GM18858 (cell line): ENCODE data around the gene CA5A.
"Not testable (repeated sequence)": the region's sequence is repeated elsewhere in the genome, so short reads cannot be mapped to it uniquely, and the experiment has no call there.

Source experiments
- ATAC-seq: cut with Tn5 transposase; IDR thresholded peaks from one replicate; pipeline ENCODE4 v1.9.1; 2021; ENCODE audit not compliant: unreplicated experiment

The CA5A gene

DNA sequence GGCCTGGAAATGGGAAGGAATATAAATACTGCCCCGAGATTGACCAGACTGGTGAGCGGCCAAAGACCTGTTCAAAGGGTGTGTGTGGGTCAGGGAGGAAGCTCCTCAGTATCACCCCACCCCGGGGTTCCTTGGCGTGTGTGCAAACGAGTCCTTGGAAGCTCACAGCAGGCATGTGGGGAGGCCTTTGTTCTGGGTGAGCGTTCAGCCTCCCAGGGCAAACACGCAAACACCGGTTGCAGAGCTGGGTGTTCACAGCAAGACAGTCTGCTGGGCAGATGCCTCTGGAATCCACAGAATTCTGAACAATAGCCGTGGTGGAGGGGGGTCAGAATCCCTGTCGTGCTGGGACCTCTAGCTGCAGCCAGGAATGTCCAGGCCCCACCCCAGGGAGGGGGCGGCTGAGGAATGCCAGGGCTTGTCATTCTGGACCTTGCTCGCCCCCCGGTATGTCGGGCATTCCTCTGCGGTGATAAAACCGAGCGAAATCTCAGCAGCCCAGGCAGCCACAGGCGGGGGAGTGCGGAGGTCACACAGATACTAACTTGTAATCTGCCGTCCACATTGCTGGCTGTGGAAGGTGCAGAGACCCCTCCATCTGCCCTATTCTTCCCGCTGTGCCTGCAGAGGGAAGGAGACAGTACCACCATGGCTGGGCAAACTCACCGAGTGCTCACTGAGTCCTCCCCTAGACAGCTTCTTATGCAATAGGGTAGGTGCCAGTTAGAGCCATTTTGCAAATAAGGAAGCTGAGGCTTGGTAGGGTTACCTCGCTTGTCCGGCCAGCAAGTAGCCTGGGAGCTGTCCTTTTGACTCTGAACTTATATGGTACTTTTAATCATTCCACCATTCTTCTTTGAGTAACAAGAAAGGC is 65.7 kb downstream of the CA5A start:
- ATAC-seq = not testable (repeated sequence)

DNA sequence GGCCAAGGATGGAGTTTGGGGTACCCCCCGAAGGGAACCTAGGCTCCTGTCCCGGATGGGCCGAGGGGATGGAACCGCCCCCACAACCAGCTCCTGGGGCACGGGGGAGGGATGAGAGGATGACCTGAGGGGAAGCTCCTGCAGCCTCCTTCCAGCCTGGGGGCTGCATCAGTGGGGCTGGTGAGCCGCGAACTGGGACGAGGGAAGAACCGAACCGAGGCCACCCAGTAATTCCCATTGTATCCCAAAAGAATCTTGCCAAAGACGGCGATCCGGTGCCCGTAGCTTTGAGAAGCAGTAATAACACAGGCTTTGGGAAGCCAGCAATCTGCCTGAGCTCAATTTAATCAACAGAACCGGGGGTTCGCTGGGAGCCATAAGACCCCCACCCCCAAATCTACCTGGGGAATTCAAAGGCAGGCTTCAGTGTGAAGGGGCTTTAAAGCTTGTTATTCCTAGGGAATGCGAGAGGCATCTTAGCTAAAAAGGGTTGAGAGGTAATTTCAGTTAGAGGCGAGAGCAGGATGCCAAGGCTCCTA is 66.4 kb downstream of the CA5A start:
- ATAC-seq = not testable (repeated sequence)

DNA sequence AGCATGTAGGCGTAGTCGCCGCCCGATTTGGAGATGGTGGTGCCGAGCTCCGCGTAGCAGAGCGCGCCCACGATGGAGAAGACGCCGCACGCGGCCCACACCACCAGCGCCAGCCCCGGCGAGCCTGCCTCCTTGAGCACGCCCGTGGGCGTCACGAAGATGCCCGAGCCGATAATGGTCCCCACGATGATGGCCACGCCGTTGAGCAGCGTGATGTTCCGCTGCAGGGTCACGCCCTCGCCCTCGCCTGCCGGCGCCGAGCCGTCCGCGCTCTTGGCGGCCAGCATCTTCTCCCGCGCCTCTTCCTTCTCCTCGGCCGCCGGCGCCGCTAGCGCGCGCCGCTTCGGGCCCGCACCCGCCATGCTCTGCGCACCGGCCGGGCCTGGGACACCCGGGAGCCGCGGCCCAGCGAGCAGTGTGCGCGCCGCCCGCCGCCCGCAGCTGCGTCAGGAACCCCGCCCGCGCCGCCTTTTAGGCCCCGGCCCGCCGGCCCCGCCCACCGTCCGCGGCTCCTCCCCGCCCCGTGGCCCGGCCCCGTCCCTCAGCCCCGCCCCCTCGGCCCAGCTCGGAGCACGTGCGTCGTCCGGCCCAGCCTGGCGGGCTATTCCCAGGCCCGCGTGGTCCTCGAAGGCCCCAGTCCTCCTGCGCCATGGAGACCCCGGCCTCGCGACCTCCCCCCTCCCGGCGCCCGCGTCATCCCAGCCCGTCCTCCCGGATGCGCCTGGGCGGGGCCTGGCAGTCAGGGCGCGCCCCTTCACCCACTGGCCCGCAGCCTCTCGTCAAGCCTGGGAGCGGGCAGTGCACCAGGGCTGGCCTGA is 67.1 kb downstream of the CA5A start, which contains the start of gene SLC7A5:
Gene SLC7A5 (minus strand): TSS at position 447 of the 818 bp plus-strand sequence. CDS start 85 bp downstream, at position 362.
- ATAC-seq = peak; percentile 36

DNA sequence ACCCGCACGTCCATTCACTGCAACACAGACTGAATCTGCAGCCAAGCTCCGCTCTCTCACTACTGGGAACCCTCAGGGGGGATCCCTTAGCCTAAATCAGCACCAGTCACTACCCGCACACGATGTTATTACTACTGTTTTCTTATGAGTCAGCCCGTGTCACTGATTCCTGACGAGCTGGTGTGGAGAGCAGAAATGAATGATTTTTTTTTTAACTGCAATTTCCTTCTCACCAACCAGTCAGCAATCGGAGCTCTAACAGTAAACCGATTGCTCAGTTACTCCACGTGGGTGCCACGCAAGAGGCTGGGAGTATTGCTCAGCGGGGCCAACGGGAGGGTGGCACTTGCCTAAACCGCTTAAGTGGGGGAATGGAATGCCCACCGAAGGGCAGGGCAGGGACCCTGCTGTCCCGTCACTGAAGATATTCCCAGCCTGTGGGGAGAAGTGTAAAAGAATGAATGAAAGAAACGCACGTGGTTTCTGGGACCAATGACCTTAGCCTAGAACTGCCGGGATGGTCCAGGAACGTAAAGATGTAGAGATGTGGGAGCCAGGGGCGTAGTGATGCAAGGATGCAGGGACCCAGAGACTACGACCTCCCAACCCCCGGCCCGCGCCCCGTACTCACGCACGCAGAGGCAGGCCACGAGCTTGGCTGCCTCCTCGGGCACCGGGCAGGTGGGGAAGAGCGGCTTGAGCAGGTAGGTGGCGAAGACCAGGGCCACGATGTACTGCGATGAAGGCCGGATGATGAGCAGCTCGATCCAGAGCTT is 67.9 kb downstream of the CA5A start:
- peak; percentile 33 for ATAC-seq

DNA sequence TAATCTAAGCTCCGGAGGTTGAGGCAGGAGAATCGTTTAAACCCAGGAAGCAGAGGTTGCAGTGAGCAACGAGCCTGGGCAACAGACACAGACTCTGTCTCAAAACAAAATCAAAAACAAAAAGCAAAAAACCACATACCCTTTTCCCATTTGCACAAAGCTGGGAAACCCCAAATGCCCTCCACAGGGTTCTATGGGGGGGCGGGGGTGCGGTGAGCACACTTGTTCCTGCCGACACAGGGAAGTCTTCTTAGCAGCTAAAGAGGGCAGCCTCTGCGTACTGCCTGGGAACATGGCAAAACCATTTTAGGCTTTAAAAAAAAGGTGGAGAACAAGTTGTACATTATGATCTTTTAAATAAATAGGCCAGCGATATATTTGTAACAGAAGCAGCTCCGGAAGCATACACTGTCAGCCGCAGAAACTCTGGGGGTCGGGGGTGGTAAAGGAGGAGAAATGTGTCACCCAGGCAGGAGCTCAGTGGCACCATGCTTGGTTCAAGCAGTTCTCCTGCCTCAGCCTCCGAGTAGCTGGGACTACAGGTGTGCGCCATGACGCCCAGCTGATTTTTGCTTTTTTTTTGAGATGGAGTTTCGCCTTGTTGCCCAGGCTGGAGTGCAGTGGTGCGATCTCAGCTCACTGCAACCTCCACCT is 70.3 kb downstream of the CA5A start:
- ATAC-seq = not testable (repeated sequence)

DNA sequence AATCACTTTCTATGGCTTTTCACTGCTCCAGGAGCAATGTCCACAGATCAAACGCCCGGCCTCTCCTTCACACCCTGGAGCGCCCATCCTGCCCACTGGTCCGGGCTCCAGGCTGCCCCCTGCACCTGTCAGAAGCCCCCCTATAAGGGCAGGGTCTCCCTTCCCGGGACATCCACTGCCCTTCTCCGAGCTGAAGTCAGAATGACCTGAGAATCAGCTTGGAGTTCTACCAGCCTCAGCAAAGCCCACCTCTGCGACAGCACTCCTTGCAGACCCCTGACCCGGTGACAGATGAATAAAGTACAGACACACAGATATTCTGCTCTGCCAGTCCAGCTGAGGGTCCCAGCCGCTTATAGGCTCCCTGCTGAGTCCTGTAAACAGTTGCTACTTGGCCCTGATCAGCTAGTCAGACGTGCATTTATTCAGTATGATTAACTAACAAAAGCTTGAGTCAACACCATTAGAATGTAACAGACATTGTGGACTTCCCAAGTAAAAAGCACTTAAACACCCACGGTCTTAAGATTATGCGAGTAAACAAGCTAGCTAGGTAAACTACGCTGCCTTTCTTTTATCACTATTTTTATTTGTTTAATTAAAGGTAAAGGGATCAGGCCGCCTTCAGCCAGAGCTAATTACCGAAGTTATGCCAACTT is 71.9 kb downstream of the CA5A start:
- ATAC-seq = no peak

DNA sequence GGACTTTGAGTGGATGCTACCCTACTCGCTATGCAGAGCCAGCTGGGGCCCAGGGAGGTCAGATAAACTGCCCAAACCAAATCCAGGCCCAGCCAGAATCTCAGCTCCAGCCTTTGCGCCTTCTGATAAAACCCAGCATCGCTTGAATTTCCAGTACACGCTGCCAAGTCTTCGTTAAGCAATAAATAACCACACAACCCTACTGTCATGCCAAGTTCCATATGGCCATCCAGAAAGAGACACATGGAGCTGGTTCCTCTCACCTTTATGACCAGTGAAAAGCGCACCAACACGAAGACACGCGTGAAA is 73.0 kb downstream of the CA5A start:
- ATAC-seq = not testable (repeated sequence)

DNA sequence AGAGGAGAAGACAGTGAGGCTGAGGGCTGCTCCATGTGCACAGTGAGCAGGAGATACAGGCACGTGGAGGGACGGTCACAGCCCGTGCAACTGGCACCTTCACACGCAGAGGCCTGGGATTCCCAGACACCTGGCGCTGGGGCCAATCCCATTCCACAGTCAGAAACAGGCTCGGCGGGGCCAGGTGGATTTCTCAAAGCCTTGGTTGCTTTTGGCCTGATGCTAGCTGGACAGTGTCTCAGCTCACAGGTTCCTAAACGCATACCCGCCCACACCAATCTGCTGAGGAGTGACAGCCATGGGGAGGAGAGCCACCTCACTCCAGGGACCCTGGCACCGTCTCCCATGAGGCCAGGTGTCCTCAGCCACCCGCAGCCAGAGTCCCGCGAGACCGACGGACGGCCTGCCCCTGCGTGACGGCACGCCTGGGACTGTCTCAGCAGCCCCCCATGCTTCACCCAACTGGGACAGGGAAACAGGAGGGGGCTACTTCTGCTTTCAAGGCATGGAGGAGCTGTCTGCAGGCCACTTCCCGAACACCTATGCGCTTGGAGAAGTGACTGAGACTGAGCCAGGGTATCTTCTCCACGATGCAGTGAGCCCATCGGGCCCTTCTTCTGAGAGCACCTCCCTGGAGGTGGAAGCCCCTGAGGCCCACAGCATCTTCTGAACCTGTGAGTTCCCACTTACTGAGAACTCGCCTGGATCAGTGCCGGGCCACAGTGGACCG is 73.6 kb downstream of the CA5A start:
- not testable (repeated sequence) for ATAC-seq

DNA sequence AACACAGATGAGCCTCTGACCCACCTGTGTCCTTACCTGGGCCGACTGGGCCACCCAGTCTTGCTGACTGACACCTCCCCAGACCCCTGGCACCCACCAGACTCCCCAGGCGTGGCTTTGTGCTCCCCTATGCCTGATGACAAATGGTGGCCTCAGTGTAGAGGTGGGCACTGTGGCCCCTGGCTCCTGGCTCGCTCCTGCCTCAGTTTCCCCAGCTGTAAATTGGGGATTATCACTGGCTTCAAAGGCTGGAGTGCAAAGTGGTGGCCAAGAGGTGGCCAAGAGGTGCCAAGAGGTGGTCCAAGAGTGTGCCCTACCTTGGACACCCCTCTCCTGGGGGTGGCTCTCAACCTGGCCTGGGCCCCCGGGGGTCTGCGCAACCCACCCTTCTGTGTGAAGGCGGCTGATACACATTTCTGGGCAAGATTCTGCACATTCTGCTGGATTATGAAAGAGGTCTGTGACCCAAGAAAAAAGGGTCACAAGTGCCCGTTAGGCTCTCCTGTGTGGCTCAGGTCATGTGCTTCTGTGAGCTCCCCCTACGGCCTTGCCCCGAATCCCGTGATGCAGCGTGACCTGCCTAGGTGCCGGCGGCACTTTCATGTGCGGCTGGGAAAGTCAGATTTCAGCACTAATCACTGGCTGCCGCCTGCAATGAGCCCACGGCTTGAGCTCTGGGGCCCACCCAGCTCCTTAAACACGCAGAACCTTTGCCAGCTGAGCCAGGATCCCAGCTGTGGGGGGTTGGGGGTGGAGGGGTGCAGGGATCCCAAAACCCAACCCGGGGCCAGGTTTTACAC is 74.8 kb downstream of the CA5A start:
- not testable (repeated sequence) for ATAC-seq

DNA sequence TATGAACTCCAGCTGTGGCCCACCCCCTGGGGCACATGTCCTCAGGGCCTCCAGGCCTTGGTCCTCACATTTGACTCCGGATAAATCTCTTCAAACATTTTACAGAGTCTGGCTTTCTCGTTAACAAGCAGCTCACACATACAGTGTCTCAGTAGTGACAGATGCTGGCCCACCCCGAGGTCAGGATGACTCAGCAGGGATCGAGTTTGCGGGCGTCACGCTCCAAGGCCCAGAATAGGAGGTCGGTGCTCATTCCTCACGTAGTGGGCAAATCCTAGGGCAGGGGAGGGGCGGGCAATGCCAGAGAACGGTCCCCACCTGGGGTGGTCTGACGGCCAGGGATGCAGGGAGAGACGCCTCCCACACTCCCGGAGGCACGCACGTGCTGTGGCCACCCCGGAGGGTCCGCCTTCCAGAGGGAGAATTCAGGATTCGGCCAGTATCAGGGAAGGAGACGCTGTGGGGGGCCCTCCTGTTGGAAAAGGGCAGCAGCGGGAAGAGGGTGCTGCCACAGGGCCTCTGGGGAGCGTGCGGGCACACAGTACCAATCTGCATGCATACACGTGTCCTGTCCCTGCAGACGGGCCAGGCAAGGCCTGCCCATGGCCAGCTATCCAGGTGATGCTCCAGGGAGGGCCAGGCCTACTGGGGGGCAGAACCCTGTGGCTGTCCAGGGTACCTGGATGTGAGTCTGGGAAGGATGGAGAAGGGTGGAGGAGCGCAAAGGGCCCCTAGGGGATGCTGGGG is 75.6 kb downstream of the CA5A start:
- no peak for ATAC-seq

DNA sequence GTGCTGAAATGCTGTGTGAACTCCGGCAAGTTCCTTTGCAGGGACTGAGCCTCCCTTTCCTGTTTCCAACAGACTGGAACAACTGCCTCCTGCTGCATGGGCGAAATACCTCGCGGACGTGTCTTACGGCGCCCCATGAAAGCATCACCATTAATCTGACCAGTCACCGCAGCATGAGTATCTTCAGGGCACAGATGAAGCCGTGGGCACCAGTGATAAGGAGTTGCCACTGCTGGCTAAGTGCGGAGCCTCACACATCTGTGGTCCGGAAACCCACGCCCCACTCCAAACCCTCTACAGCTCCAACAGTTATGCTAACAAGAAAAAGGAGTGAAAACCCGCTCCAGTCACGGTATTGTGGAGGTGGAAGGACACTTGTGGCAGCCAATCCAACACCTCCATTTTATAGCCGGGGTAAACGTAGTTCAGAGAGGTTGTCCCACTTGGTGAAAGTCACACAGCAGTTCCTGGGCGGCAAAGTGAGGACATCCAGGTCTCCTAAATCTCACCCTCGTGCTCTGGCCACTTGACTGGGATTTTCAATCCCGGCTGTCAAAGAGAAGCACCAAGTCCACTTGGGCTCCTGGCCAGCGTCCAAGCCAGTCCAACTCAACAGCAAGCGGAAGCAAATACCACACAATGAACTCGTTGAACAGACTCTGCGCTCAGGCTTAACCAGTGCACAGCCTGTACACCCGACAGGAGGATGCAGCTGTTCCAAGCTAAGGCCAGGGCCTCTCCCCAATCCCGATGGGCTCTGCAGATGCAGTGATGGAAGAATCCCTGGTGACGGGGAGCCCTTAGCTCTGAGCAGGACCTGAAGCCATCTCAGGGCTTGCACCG is 78.0 kb downstream of the CA5A start:
- ATAC-seq = not testable (repeated sequence)

DNA sequence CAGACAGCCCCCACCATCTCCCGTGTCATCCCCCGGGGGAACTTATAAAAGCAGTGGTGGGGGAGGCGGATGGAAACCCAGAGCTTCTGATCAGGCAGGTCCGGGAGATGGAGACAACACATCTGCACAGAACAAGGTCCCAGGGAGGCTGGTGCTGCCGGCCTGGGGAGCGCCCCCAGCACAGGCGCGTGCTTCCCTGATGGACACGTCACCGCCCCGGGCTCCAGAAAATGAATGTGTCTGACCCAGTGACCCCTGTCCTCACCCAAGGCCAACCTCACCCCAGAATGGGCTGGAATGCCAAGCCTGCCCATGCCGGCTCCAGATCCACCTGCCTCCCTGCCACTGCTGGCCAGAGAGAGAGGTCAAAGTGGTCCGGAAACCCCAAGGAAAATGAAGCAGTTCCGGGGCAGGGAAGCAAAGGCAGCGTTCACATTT is 79.5 kb downstream of the CA5A start:
- ATAC-seq = no peak

DNA sequence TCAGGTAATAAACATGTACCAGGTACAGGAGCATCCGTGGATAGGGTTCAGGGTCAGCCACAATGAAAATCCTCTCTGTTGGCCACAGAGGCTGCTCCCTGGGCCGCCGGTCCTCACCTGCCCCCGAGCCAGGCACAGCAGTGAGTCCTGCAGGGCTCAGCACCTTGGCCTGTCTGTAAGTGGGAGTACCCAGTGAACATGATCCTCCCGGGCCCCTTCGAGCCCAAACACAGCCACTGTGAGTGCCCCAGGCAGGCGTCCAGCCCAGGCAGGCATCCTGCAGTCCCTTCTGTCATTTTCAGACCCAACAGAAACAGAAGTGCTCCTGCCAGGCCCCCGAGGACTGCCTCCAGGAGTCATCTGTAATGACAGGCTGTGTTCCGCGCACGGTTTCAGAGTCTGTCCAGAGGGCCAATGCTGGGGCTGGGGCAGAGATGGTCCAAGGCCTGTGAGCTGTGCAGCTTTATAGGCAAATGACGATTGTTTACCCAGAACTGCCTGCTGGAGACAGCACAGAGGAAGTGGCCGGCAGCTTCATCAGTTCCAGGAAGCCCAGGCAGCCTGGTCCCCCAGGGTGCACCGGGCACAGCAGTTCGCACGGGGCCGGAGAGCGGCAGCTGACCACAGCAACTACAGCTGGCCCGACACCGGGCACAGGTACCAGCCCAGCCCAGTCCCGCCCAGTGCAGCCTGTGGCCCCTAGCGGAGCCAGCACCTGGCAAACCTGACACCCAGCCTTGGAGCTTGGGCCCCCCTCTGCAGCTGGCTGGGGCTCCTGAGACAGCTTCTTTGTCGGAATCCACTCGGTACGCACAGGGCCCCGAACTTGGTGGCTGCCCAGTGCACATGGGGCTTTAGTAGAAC is 80.2 kb downstream of the CA5A start:
- no peak for ATAC-seq

DNA sequence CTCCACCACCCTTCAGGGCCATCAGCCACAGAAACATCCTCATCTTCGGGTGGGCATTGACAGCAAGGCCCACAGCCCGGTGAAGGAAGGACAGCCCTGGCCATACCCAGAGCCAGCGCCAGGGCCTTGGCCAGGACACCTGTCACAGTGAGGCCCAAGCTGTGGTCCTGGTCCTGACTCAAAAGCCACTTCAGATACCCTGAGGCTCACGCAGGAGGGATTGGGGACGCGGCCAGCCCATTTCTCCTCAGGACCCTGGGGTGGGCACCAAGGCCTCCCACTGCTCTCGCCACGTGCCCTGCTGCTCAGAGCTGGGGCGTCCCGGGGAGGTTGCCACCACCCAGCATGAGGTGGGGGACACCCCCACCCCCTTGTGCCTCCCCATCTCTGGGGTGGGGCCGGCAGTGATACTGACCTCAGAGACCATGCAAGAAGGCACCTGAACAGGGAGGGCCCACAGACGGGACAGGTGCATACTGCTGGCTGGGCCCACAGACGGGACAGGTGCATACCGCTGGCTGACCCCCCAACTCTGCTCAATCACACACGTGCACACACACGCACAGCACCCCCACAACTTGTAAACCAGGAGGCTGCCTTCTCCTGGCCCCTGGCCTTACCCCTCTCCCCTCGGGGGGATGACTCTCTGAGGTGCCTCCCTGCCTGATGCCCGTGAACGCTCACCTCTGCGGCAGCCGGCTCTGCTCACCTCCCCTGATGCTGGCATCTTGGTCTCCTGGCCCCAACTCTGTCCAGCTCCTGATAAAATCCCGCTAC is 81.2 kb downstream of the CA5A start:
- no peak for ATAC-seq
